GM12878 (cell line): ENCODE data around the gene PRKAA1.

Source experiments
- CHD2 ChIP-seq: IDR thresholded peaks from 2 replicates; pipeline ENCODE4 v1.6.1; 2011; ENCODE audit warnings: low read depth, low read length, improper control_type of control experiment, borderline replicate concordance
- FOS ChIP-seq: IDR thresholded peaks from 3 replicates; pipeline ENCODE4 v1.6.1; 2011; ENCODE audit warnings: borderline replicate concordance; ENCODE audit not compliant: insufficient read length; ENCODE audit errors: extremely low read depth
- FOXM1 ChIP-seq: IDR thresholded peaks from 2 replicates; pipeline ENCODE4 v1.6.1; 2012; ENCODE audit warnings: low read depth, mild to moderate bottlenecking, inconsistent platforms, low read length, moderate library complexity
- JUNB ChIP-seq: IDR thresholded peaks from 2 replicates; pipeline ENCODE4 v1.6.1; 2016; ENCODE audit warnings: antibody characterized with exemption, mild to moderate bottlenecking
- NFIC ChIP-seq: IDR thresholded peaks from 2 replicates; pipeline ENCODE4 v1.6.1; 2012; ENCODE audit warnings: low read depth, mild to moderate bottlenecking, inconsistent platforms, low read length, moderate library complexity
- POLR2A ChIP-seq: IDR thresholded peaks from 2 replicates; pipeline ENCODE4 v1.6.1; 2011; ENCODE audit warnings: low read depth, mild to moderate bottlenecking, low read length
- RAD21 ChIP-seq: IDR thresholded peaks from 2 replicates; pipeline ENCODE4 v1.6.1; 2011; ENCODE audit warnings: mild to moderate bottlenecking, low read depth, low read length, moderate library complexity; ENCODE audit not compliant: insufficient read depth
- RCOR1 ChIP-seq: conservative IDR thresholded peaks from 2 replicates; pipeline ENCODE4 v1.6.1; 2012; ENCODE audit warnings: low read depth, low read length, improper control_type of control experiment
- SMC3 ChIP-seq: IDR thresholded peaks from 2 replicates; pipeline ENCODE4 v1.6.1; 2011; ENCODE audit warnings: low read length, improper control_type of control experiment, borderline replicate concordance
- SREBF1 ChIP-seq: IDR thresholded peaks from 2 replicates; pipeline ENCODE4 v1.6.1; 2012; ENCODE audit warnings: mild to moderate bottlenecking, low read length
- USF1 ChIP-seq: IDR thresholded peaks from 2 replicates; pipeline ENCODE4 v1.6.1; 2011; ENCODE audit warnings: borderline replicate concordance, low read depth, mild to moderate bottlenecking, moderate library complexity, mixed read lengths, low read length; ENCODE audit not compliant: insufficient read depth; ENCODE audit errors: extremely low read length
- ZNF24 ChIP-seq: fragments of 450-650 bp; IDR thresholded peaks from 2 replicates; pipeline ENCODE4 v1.6.1; 2017; ENCODE audit warnings: antibody characterized with exemption, mild to moderate bottlenecking
- ZNF384 ChIP-seq: IDR thresholded peaks from 2 replicates; pipeline ENCODE4 v1.6.1; 2012; ENCODE audit warnings: low read depth, mild to moderate bottlenecking, low read length, improper control_type of control experiment, borderline replicate concordance

GRCh38 chr5:40834391-40834848, 36.2 kb upstream of the PRKAA1 start:
- no peak for TF ChIP-seq RCOR1
- no peak for TF ChIP-seq JUNB
- TF ChIP-seq USF1 = no peak
- no peak for TF ChIP-seq FOS
- TF ChIP-seq CHD2 = no peak
- TF ChIP-seq RAD21 = no peak
- no peak for TF ChIP-seq SREBF1
- no peak for TF ChIP-seq NFIC
- TF ChIP-seq FOXM1 = no peak
- TF ChIP-seq ZNF24 = no peak
- no peak for TF ChIP-seq POLR2A
- TF ChIP-seq SMC3 = no peak
- TF ChIP-seq ZNF384 = no peak
